ENCODE data around the gene JSRP1. TPM values are rescaled to one million over a fixed set of nuclear protein-coding genes. Genes with fewer than 3 reads are reported as not detected.
A peak's percentile ranks its signal among the peaks of the same experiment; 100 is the strongest.

JSRP1 gene
- total RNA-seq, 1 donor from 2014 or later = not detected

DNA sequence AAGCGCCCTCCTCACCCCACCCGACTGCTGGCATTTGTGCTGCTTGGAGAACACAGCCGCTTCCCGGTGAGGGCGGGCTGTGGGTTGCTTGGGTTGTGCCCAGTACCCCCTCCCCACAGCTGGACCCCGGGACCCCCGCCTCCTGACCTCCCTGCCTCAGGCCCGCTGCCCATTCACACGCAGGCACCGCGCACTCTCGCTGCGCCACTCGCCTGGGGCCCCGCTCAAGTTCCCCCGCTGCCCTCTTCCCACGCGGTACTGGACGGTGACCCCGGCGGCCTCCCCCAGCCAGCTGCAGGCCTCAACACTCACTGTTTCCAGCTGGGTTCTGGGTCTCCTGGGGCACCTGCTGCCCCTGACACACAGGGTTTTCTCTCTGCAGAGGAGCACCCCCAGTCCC, 36.5 kb downstream of the JSRP1 start:
- DNase-seq (ENCODE audit: low read depth in 2 of 2) = no peak

DNA sequence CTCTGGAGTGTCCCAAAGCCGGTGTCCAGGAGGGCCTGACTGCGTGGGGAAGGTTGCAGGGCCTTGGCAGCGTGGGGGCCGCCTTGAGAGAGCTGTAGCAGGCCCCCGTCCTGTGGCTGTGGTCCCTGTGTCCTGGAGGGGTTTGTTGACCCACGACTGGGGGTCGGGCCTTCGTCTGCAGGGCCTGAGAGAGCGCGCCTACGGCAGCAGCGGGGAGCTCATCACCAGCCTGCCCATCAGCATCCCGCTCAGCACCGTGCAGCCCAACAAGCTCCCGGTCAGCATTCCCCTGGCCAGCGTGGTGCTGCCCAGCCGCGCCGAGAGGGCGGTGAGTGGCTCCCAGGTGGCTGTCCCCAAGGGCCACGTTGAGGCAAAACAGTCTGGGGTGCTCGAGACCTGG, 38.6 kb downstream of the JSRP1 start:
- no peak for DNase-seq (ENCODE audit: low read depth in 2 of 2)

DNA sequence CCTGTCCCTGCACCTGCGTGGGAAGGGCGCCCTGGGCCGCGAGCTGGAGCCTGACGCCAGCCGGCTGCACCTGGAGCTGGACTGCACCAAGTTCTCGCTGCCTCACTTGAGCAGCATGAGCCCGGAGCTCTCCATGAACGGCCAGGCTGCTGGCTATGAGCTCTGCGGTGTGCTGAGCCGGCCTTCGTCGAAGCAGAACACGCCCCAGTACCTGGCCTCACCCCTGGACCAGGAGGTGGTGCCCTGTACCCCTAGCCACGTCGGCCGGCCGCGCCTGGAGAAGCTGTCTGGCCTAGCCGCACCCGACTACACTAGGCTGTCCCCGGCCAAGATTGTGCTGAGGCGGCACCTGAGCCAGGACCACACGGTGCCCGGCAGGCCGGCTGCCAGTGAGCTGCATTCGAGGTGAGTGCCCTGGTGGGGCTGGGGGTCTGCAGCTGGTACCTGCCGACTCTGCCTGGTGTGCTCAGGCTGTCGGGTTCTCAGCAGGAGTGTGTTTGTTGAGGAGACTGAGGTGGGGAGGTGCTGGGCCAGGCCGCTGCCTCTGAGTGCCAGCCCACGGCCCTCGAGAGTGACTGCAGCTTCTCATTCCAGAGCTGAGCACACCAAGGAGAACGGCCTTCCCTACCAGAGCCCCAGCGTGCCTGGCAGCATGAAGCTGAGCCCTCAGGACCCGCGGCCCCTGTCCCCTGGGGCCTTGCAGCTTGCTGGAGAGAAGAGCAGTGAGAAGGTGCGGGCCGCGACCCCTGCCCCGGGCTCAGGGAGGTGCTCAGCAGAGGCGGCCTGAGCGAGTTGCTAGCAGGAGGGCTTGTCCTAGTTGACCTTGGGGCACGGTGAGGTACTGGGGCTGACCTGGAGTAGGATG, 39.6 kb downstream of the JSRP1 start:
- no peak for DNase-seq (ENCODE audit: low read depth in 2 of 2)

DNA sequence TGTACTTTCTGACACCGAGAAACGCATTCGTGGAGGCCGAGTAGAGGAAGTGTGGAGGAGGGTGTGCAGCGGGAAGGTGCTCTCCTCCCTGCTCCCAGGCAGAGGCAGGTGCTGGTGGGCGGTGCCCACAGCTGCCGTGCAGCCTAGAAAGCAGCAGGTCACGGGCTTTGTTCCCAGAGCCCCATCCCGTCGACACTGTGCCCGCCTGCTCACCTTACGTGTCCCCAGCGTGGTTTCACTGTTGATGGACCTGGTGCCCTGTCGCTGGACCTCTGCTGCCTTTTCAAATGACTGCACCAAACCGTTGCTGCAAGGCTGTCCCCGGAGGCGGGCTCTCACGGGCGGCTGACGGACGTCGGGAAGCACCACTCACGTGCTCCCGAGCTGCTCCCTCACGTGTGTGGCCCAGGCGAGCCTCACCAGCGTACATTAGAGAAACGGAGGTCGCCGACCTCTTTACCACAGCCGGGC, 40.9 kb downstream of the JSRP1 start:
- no peak for DNase-seq (ENCODE audit: low read depth in 2 of 2)

DNA sequence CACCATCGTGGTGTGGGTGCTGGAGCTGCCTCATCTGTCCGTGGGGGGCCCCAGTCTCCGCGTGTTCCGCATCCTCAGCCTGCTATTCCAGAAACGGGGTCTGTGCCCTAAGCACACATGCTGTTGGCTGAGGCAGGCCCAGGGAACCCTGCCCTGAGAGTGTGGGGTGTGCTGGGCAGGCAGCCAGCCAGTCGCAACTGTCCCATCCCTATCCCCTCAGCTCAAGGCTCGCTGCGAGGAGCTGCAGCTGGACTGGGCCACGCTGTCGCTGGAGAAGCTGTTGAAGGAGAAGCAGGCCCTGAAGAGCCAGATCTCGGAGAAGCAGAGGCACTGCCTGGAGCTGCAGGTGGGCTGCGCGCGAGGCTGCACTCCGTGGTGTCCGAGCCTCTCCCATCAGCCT, 42.0 kb downstream of the JSRP1 start:
- no peak for DNase-seq (ENCODE audit: low read depth in 2 of 2)

DNA sequence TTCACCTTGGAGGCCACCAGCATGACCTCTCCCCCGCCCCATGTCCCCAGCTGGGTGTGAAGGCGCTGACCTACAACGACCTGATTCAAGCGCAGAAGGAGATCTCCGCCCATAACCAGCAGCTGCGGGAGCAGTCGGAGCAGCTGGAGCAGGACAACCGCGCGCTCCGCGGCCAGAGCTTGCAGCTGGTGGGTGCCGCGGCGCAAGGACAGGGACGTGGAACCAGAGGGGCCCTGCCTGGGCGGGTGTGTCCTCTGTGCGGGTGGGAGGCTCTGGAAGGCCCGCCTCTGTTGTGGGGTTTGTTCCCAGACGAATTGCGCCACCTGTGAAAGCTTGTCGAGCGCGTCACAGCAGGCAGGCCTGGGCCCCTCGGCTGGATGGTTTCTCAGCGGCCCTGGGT, 42.4 kb downstream of the JSRP1 start:
- DNase-seq (ENCODE audit: low read depth in 2 of 2) = no peak

DNA sequence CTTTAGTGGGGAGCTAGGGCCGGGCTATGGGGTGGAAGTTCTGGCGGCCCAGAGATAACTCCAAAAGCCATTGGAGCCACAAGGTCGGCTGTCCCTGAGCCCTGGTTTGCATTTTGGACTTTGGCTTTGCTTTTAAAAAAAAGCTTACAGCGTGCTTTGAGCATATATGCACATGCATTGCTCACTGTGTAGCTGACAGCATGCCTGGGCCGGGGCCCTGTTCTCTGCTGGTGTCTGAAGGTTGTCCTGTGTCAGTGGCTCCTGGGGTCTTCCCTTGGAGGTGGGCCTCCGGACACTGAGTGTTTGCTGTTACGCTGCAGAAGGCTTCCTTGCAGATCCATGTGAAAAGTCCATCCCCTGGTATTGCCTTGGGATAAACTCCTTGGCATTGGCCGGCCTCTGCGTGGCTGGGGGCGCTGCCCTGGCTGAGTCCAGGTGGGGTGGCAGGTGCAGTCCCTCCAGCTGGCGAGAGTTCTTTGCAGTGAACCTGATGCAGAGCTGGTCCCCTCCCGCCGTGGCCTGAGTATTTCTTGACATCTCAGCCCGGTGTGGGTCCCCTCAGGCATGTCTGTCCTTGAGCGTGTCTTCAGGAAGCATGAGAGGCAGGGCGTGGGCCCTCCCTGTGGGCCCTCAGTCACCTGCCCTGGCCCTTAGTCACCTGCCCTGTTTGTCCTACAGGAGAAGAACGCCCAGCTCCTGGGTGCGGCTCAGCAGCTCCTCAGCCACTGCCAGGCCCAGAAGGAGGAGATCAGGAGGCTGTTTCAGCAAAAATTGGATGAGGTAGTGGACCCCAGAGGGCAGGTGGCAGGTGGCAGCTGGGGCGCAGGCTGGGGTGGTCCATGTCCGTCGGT, 43.1 kb downstream of the JSRP1 start:
- DNase-seq (ENCODE audit: low read depth in 2 of 2) = no peak

DNA sequence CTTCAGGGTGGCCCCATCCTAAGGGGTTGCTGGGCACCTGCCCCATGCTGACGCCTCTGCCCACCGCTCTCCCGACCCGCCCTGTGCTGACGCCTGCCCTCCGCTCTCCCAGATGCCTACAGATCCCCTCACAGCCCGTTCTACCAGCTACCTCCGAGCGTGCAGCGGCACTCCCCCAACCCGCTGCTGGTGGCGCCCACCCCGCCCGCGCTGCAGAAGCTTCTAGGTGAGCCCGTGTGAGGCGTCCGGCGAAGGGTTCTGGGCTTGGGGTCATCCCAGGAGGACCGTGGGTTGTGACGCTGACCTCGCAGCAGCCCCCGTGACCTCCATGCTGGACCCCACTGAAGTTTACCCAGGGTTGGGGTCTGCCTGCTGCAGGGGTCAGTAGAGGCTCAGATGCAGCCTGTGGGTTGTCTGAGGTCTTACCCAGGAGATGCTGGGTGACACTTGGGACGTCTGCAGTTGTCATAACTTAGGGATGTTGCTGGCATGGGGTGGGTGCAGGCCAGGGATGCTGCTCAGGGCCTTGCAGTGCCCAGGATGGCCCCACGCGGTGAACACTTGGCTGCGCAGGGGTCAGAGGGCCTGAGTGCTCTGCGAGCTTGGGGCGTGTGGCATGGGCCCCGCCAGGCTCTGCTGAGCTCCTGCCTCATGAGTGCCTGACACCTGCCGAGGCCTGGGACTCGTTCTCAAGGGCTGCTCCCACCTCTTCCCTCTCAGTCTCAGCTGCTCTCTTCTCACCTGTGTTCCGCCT, 45.1 kb downstream of the JSRP1 start:
- DNase-seq (ENCODE audit: low read depth in 2 of 2) = no peak

DNA sequence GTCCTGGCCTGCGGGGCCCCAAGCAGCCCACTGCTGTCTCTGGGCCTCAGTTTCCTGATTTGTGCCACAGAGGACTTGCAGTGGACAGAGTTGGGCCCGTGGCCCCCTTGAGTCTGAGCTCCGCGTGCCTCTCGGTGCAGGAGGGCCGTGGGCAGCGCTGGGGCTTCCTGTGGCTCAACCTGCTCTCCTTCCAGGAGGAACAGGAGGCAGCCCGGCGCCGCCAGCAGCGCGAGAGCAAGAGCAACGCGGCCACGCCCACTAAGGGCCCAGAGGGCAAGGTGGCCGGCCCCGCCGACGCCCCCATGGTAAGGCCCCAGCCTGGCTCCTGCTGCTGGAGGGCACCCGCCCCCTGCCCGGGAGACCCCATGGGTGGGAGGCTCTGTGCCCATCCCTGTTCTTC, 46.0 kb downstream of the JSRP1 start:
- DNase-seq (ENCODE audit: low read depth in 2 of 2) = no peak

DNA sequence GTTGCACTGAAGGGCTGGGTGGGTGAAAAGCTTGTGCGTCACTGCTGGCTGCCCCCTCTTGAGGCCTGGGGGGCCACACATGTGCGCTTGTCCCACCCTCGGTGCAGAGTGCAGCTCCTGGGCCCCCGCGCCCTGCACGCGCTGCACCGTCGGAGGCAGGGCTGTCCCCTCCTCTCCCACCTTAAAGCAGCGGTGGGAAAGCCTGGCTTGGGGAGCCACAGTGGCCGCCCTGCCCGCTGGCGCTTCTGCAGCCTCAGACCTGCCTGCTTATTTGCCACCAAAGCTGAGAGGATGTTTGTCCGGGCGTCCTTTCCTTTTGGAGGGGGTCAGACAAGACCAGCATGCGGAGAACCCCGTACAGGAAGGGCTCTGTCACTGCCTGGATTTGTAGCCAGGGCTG, 46.8 kb downstream of the JSRP1 start:
- DNase-seq (ENCODE audit: low read depth in 2 of 2) = peak in 1 of 2 donors; percentile 15

DNA sequence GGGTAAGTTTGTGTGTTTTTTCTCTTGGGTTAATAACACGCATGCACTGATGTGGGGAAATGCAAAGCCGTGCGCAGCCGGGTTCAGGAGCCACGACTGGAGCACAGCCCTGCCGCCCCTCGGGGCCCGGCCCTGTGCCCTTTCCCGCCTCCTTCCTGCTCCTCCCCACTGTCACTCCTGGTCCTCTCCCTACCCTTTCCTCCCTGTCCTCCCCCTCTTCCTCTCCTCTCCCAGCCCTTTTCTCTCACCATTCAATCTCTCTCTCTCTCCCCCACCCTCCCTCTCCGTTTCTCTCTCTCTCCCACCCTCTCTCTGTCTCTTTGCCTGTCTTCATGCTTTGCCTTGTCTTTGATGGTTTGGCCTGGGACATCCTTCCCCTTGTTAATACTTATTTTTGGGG, 47.2 kb downstream of the JSRP1 start:
- DNase-seq (ENCODE audit: low read depth in 2 of 2) = peak in 1 of 2 donors; percentile 57

DNA sequence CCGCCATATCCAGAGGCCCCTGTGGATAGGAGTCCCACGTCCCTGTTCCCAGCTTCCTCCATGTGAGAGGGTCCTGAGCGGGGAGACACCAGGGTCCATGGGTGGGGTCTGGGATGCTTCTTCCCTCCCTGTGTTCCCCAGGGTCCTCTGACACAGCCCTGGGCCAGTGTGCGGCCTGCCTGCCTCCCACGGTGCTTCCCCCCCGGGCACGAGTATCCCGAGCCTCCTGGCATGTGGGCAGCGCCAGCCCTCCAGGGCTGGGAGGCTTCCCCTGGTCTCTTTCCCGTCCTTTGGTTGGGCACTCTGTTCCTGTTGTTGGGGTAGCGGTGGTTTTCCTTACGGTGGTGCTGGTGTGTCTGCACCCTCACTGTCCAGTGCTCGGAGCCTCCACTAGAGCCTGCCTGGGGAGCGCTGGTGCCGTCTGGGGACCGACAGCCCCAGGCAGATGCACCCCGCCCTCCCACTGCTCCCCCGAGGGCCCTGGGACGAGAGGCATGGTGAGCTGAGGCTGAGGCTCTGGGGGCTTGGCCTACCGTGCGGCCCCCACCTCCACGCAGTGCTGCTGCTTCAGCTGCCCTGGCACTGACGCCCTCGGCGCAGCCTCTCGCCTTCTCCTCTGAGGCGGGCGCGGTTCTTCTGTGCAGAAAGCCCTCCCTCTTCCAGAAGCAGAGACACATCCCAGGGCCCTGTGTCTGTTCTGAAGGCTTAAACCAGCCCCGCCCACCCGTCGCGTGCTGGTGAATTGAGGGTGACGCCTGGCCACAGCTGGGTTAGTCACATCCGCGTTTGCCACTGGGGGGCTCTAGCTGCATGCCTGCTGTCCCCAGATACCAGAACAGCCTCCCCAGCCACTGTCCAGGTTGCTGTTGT, 48.0 kb downstream of the JSRP1 start:
- peak; percentile 79 to 80 for DNase-seq (ENCODE audit: low read depth in 2 of 2)

DNA sequence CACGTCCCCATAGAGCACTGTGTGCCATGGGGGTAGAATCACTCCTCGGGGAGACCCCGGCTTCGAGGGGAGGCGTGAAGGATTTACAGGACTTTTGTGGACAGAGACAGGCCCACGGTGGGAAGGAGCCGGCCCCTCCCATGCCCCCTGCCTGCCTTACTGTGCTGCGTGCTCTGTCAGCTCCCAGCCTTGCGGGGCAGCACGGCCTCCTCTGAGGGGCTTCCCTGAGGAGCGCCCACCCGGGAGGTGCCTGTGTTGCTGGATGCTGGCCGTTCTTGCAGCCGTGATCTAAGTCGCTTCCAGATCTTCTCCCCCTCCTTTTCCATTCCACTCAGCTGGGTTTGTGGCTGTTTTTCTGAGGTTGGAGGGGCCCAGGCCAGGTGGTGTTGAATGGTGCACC, 49.2 kb downstream of the JSRP1 start:
- no peak for DNase-seq (ENCODE audit: low read depth in 2 of 2)

DNA sequence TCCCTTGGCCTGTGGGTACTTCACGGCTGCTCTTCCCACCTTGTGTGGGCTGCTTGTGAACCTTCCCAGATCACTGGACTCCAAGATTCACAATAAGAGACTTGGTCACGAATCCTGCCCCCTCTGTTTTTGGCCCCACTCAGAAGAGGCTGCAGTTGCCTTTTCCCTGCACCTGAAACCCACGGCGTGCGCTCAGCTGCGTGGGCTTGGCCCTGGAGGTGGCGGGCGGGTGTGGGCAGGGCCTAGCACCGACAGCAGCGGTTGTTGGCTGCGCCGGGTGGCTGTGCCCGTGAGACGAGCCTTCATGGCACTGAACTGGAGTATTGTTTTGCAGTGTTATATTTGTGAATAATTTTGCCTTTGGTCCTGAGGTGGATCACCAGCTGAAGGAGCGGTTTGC, 53.9 kb downstream of the JSRP1 start:
- no peak for DNase-seq (ENCODE audit: low read depth in 2 of 2)

Other genes starting within 250 kb of the JSRP1 start
- gene BTBD2, start 240.7 kb downstream of the JSRP1 start, total RNA-seq = 29.0 and 34.9 TPM in 2 replicates
- gene MKNK2, start 205.2 kb downstream of the JSRP1 start, total RNA-seq = 80.9 and 102 TPM in 2 replicates
- 12.6 and 13.1 TPM in 2 replicates for gene MOB3A, start 160.1 kb downstream of the JSRP1 start, total RNA-seq
- 0.60 and 0.65 TPM in 2 replicates for gene IZUMO4, start 159.5 kb downstream of the JSRP1 start, total RNA-seq
- gene AP3D1, start 104.9 kb downstream of the JSRP1 start, total RNA-seq = 57.5 and 63.3 TPM in 2 replicates
- 2.4 and 3.6 TPM in 2 replicates for gene DOT1L, start 92.5 kb downstream of the JSRP1 start, total RNA-seq
- gene PLEKHJ1, start 20.1 kb downstream of the JSRP1 start, total RNA-seq = 51.4 and 75.8 TPM in 2 replicates
- 41.8 and 56.5 TPM in 2 replicates for gene SF3A2, start 19.6 kb downstream of the JSRP1 start, total RNA-seq
- gene AMH, start 7.1 kb downstream of the JSRP1 start, total RNA-seq = 0.65 and 3.6 TPM in 2 replicates
- under 0.01 and 0.20 TPM in 2 replicates for gene PEAK3, start 25.8 kb upstream of the JSRP1 start, total RNA-seq
- gene LINGO3, start 51.7 kb upstream of the JSRP1 start, total RNA-seq = not detected in 2 replicates
- 79.4 and 82.8 TPM in 2 replicates for gene LSM7, start 72.2 kb upstream of the JSRP1 start, total RNA-seq
- 10.5 and 22.6 TPM in 2 replicates for gene SPPL2B, start 72.3 kb upstream of the JSRP1 start, total RNA-seq
- gene TMPRSS9, start 103.8 kb upstream of the JSRP1 start, total RNA-seq = under 0.01 and 0.20 TPM in 2 replicates
- 38.6 and 46.2 TPM in 2 replicates for gene TIMM13, start 171.2 kb upstream of the JSRP1 start, total RNA-seq
- gene LMNB2, start 200.5 kb upstream of the JSRP1 start, total RNA-seq = 50.6 and 51.9 TPM in 2 replicates
- 49.5 and 175 TPM in 2 replicates for gene GADD45B, start 219.7 kb upstream of the JSRP1 start, total RNA-seq

All from lung microvascular endothelial cell (primary cell).